ENCODE results near the gene BMPER. TPM values are rescaled to one million over a fixed set of nuclear protein-coding genes. Genes with fewer than 3 reads are reported as not detected.
A peak's percentile ranks its signal among the peaks of the same experiment; 100 is the strongest.

The BMPER gene
- 45.4 and 157 TPM in 2 replicates for total RNA-seq (ENCODE audit: low replicate concordance)

DNA sequence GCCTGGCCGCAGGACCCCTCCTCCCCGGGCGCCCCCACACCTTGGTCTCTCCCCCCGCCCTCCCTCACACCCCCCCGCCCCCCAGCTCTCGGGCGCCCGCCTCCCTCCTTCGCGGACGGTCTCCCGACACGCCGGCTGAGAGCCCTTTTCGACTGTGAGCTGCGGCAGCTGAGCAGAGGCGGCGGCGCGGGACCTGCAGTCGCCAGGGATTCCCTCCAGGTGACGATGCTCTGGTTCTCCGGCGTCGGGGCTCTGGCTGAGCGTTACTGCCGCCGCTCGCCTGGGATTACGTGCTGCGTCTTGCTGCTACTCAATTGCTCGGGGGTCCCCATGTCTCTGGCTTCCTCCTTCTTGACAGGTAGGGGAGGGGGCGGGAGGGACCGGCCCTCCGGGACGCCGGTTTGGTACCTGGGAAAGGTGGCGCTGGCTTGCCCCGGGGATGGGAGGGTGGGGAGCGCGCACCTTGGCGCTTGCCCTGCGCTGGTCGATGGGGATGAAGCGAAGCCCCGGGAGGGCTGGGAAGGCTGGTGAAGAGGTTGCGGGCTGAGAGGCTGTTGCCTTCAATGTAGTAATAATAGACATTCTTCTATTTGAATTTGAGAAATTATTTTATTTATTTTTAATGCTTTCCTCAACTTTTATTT, at the start of gene BMPER:
Gene BMPER (plus strand): TSS at position 151 of the 644 bp plus-strand sequence. CDS start 75 bp downstream, at position 226.
- peak within 1 kb of the TSS; percentile 81 for H3K4me3 ChIP-seq (ENCODE audit: low read depth, low read length)
- no peak for DNase-seq (ENCODE audit: low read depth)
- TF ChIP-seq, protein P1, sequence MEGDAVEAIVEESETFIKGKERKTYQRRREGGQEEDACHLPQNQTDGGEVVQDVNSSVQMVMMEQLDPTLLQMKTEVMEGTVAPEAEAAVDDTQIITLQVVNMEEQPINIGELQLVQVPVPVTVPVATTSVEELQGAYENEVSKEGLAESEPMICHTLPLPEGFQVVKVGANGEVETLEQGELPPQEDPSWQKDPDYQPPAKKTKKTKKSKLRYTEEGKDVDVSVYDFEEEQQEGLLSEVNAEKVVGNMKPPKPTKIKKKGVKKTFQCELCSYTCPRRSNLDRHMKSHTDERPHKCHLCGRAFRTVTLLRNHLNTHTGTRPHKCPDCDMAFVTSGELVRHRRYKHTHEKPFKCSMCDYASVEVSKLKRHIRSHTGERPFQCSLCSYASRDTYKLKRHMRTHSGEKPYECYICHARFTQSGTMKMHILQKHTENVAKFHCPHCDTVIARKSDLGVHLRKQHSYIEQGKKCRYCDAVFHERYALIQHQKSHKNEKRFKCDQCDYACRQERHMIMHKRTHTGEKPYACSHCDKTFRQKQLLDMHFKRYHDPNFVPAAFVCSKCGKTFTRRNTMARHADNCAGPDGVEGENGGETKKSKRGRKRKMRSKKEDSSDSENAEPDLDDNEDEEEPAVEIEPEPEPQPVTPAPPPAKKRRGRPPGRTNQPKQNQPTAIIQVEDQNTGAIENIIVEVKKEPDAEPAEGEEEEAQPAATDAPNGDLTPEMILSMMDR (IDR thresholded peaks at IDR 0.05; ENCODE audit: insufficient read depth, low read length): no peak

DNA sequence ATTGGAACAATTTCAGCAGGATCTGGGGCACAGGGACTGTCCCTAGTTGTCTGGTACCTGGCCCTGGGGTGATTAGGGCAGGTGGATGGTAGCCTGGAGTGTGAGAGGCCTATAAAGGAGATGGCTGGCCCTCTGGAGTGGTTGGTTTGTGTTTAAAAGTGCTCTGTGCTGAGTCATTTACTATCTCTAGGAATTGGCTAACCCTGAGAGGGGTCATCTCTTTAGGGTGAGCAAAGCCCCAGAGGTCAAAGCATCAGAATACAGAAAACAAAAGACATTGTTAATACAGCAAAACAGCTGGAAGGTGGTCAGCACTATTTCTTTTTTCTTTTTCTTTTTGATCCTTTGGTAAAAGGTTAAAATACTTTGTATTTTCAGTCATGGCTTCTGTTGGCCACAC, 43.4 kb upstream of the BMPER start:
- TF ChIP-seq, protein P1 (IDR thresholded peaks at IDR 0.05; ENCODE audit: insufficient read depth, low read length): no peak
- DNase-seq (ENCODE audit: low read depth): no peak
- H3K4me3 ChIP-seq (ENCODE audit: low read depth, low read length): no peak overlapping the region

DNA sequence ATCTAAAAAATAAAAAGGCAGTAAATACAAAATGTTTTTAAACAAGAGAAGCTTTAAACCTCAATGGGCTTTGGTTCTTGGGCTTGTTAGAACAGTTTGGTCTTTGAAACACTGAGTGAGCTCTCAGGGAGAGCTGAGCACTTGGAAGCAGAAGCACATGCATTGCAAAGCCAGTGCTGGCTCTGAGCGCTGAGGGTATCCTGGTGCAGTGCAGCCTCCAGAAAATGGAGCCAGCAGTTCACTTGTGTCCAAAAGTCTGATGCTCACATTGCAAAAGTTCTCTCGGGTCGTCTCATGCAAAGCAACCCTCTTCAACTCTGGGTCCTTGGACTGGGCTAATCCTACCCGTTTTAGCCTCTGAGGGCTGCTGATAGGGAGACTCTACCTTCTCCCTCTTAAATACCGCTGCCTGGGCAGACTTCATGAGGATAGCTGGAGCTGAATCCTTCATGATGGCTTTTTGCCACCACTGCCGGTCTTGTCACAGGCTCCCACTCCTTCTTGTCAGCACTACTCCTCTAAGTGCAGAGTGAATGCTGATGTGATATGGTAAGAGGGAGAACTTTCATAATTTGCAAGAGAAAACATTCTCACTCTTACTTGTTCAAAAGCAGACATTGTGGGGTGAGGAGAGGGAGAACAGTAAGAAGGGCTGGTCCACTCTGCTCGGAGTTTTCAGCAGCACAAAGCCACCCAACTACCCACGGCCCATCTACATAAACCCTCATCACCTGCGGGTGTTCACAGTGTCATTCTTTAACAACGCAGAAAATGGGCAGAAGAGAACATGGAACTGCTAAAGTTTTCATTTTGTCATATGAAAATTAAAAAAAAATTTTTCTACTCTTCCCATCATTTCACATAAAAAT, 42.2 kb upstream of the BMPER start:
- no peak overlapping the region for H3K4me3 ChIP-seq (ENCODE audit: low read depth, low read length)
- TF ChIP-seq, protein P1 (IDR thresholded peaks at IDR 0.05; ENCODE audit: insufficient read depth, low read length): no peak
- DNase-seq (ENCODE audit: low read depth): no peak

DNA sequence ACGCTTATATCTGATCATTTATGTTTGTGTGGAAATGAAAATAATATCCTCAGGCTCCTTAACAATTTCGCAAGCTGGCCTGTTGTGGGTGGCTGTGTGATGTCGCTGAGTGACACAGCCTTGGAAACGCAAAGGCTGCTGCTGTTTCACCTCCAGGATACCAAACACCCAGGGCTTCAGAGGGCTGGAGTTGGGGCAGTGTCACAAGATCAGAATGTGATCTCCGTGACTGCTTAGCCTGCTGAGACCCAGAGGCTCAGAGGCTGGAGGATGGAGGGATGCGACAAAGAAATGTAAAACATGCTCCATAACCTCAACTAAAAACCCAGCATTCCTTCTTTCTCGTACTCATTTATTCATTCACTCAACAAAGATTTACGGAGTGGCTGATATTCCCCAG, 37.2 kb upstream of the BMPER start:
- no peak for DNase-seq (ENCODE audit: low read depth)
- TF ChIP-seq, protein P1 (IDR thresholded peaks at IDR 0.05; ENCODE audit: insufficient read depth, low read length): no peak
- no peak overlapping the region for H3K4me3 ChIP-seq (ENCODE audit: low read depth, low read length)

DNA sequence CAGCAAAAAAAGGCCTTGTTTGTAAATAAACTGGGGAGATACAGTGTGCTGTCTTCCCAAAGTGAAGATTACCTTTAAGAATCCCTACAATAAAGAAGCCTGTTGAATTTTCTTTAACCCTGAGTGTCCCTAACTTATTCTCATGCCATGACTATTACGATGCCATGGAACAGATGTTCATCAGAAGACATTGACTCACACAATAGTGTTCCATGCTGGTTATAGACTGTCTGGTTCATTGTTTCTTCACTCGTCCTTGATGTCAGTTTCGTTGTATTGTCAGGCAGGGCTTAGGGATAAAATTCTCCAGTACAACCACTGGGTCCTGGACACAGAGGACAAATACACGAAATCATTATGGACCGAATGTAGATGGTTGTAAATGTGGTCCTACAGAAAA, 36.2 kb upstream of the BMPER start:
- TF ChIP-seq, protein P1 (IDR thresholded peaks at IDR 0.05; ENCODE audit: insufficient read depth, low read length): no peak
- no peak for DNase-seq (ENCODE audit: low read depth)
- no peak overlapping the region for H3K4me3 ChIP-seq (ENCODE audit: low read depth, low read length)

DNA sequence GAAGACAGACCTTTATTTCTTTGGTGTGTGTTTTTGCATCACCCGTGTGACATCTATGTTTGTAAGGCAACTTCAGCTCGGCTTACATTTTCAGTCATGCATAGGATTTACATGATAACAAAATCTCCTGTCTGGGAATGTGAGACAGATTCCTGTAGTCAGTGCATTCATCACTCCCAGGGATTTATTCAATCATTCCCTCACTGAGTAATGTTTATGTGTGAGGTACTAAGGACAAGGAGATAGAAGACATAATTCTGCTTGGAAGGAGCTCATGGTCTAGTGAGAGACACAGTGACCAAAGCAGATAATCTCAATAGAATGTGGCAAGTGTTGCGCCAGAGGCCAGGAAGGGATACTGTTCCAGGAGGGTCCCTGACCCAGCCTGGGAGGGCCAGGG, 35.2 kb upstream of the BMPER start:
- no peak for DNase-seq (ENCODE audit: low read depth)
- TF ChIP-seq, protein P1 (IDR thresholded peaks at IDR 0.05; ENCODE audit: insufficient read depth, low read length): no peak

More for the DNA sequence above, 35.2 kb upstream of the BMPER start:
- no peak overlapping the region for H3K4me3 ChIP-seq (ENCODE audit: low read depth, low read length)

Measured in fibroblast of the aortic adventitia (primary cell).